Vagina (tissue), 2 donors: ENCODE results near the gene C6orf58. TPM values are rescaled to one million over a fixed set of nuclear protein-coding genes. Genes with fewer than 3 reads are reported as not detected.

Experiments
- DNase-seq, 2 donors: peaks; one replicate each; pipeline ENCODE4 v3.0.0-alpha.2; 2017; ENCODE audit errors: extremely low spot score in 2 of 2
- H3K27ac ChIP-seq: fragments of 200-600 bp; sonication (generic); one replicate; pipeline ENCODE4 v1.5.1; 2019
- H3K27me3 ChIP-seq: fragments of 200-600 bp; sonication (generic); one replicate; pipeline ENCODE4 v1.5.1; 2019
- H3K36me3 ChIP-seq, 2 donors: fragments of 200-600 bp; sonication (generic); one replicate each; pipeline ENCODE4 v1.5.1; 2017 to 2019
- H3K4me1 ChIP-seq: fragments of 200-600 bp; sonication (generic); one replicate; pipeline ENCODE4 v1.5.1; 2019
- H3K4me3 ChIP-seq, 2 donors: fragments of 200-600 bp; sonication (generic); 1 replicate in 1 of 2; 2 replicates in 1 of 2; pipeline ENCODE4 v1.5.1; 2016 to 2019
- H3K9me3 ChIP-seq: fragments of 200-600 bp; sonication (generic); one replicate; pipeline ENCODE4 v1.5.1; 2019
- POLR2A ChIP-seq, 2 donors: fragments of 450-650 bp; IDR thresholded peaks; one replicate each; pipeline ENCODE4 v1.6.1; 2017; ENCODE audit warnings: antibody characterized with exemption in 2 of 2, mild to moderate bottlenecking in 2 of 2, moderate library complexity in 2 of 2
- POLR2AphosphoS5 ChIP-seq, 2 donors: sonication (generic); formaldehyde crosslinking; IDR thresholded peaks; one replicate each; pipeline ENCODE4 v1.9.0; 2017; ENCODE audit warnings: antibody characterized with exemption in 2 of 2, mild to moderate bottlenecking in 2 of 2, low read depth in 1 of 2; ENCODE audit not compliant: insufficient read depth in 1 of 2
- intact Hi-C: fragments of 100-400 bp; cut with DNase I; formaldehyde crosslinking; loops from one replicate; pipeline ENCODE4 v1.15.1; 2023
- total RNA-seq: library from RNA; depleted of rRNA; stranded (reverse); fragments of >200 nt; gene quantifications from one replicate; pipeline ENCODE4 v1.2.3, GENCODE V29; 2016
- TF ChIP-seq, protein P1 (sequence below), 3 experiments: fragments of 450-650 bp in 2 of 3; fragments of 200-600 bp in 1 of 3; sonication (generic) in 1 of 3; IDR thresholded peaks; one replicate each; pipeline ENCODE4 v1.5.1; 2017 to 2019; ENCODE audit warnings: antibody characterized with exemption in 3 of 3, mild to moderate bottlenecking in 2 of 3, moderate library complexity in 2 of 3

Gene C6orf58
- total RNA-seq, 1 donor from 2014 or later = not detected

DNA sequence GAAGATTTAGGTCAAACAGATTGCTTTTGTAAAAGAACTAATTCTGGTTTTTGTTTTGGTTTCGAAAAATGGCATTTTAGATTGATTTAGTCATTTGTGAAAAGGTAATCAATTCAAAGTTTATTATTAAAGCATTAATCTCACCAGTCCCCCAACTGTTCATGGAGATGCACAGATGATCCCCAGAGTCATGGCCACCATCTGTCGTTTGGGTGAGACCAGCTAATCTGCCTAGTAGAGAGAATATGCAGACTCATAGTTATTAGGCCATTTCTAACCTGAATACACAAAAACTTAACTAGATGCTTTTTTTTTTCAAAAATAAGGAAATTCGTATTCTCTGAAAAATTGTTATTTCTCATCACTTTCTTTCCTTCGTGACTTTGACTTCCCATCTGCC lies 58.1 kb downstream of the C6orf58 start:
- DNase-seq = no peak
- H3K9me3 ChIP-seq = no peaks in the 10 kb centered on the region
- H3K36me3 ChIP-seq = no peaks in the 10 kb centered on the region
- no peak overlapping the region for H3K4me3 ChIP-seq
- TF ChIP-seq POLR2A (IDR thresholded peaks at IDR 0.05) (no peak), POLR2AphosphoS5 (IDR thresholded peaks at IDR 0.05; ENCODE audit: insufficient read depth in 1 of 2, low read depth in 1 of 2) (no peak)
- TF ChIP-seq, protein P1, sequence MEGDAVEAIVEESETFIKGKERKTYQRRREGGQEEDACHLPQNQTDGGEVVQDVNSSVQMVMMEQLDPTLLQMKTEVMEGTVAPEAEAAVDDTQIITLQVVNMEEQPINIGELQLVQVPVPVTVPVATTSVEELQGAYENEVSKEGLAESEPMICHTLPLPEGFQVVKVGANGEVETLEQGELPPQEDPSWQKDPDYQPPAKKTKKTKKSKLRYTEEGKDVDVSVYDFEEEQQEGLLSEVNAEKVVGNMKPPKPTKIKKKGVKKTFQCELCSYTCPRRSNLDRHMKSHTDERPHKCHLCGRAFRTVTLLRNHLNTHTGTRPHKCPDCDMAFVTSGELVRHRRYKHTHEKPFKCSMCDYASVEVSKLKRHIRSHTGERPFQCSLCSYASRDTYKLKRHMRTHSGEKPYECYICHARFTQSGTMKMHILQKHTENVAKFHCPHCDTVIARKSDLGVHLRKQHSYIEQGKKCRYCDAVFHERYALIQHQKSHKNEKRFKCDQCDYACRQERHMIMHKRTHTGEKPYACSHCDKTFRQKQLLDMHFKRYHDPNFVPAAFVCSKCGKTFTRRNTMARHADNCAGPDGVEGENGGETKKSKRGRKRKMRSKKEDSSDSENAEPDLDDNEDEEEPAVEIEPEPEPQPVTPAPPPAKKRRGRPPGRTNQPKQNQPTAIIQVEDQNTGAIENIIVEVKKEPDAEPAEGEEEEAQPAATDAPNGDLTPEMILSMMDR (IDR thresholded peaks at IDR 0.05) = no peak
- H3K27ac ChIP-seq = no peak overlapping the region
- intact Hi-C loops = no loop called here
- no peaks in the 10 kb centered on the region for H3K27me3 ChIP-seq
- no peaks in the 10 kb centered on the region for H3K4me1 ChIP-seq

DNA sequence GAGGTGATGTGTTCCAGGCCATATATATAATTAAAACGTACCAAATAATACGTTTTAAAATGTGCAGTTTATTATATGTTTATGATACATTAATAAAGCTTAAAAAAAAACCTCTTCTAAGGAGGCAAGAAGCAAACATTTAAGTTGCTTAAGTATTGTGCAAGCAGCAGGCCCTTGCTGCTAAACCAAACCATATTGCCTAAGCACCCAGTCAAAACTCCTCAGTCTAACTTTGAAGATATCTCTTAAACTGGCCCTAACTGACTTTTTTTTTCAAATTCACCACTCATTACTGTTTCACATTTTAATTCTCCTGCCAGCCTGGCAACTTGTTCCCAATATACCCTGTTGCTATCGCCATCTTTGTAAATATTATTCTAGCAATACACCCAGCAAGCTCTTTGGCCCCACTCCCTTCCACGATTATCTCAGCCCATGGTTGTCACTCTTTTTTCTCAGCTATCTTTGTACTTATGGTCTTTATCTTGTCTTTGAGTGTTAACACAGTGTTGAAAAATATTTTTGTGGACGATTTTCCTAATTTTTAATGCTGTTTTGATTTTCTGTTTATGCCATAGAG lies 60.9 kb downstream of the C6orf58 start:
- no peaks in the 10 kb centered on the region for H3K4me1 ChIP-seq
- no peak for TF ChIP-seq POLR2AphosphoS5 (IDR thresholded peaks at IDR 0.05; ENCODE audit: insufficient read depth in 1 of 2, low read depth in 1 of 2)
- TF ChIP-seq POLR2A (IDR thresholded peaks at IDR 0.05) = no peak
- TF ChIP-seq, protein P1 (IDR thresholded peaks at IDR 0.05) = no peak
- no peaks in the 10 kb centered on the region for H3K9me3 ChIP-seq
- intact Hi-C loops = no loop called here
- no peaks in the 10 kb centered on the region for H3K36me3 ChIP-seq
- no peak for DNase-seq
- H3K27ac ChIP-seq = no peak overlapping the region
- H3K4me3 ChIP-seq = no peak overlapping the region
- no peaks in the 10 kb centered on the region for H3K27me3 ChIP-seq

Other genes with a start within 250 kb of the C6orf58 start
- 32.7 TPM for gene ECHDC1, start 233.6 kb upstream of the C6orf58 start, total RNA-seq
- gene KIAA0408, start 117.8 kb upstream of the C6orf58 start, total RNA-seq = 4.7 TPM